Loucy (cell line): ENCODE results near the gene PROB1.

Experiments
- CTCF ChIP-seq: fragments of 200-600 bp; sonication (generic); conservative IDR thresholded peaks from 2 replicates; pipeline ENCODE4 v1.5.1; 2014; ENCODE audit warnings: mild to moderate bottlenecking, antibody characterized with exemption, low read length
- EZH2phosphoT487 ChIP-seq: fragments of 200-600 bp; IDR thresholded peaks from 2 replicates; pipeline ENCODE4 v1.6.1; 2018; ENCODE audit warnings: antibody characterized with exemption, mild to moderate bottlenecking, moderate library complexity, borderline replicate concordance

- no peak for TF ChIP-seq CTCF
- TF ChIP-seq EZH2phosphoT487, result no peak
Measured at GRCh38 chr5:139394654-139395566, at the start of gene PROB1.
